Endothelial cell of umbilical vein (primary cell): Measurements from ENCODE around the gene PRDX4. TPM values are rescaled to one million over a fixed set of nuclear protein-coding genes. Genes with fewer than 3 reads are reported as not detected.

Experiments used
- BruUV-seq: library from RNA; stranded (reverse); fragments of 400-500 nt; replicated peaks from 2 replicates; lab custom pipeline; 2021; lab: Mats Ljungman, UMichigan
- CTCF ChIA-PET: fragments of 300-600, 350-600 bp; sonication (Branson Sonifier 250); formaldehyde crosslinking; loops from one replicate; lab custom pipeline; 2021; ENCODE audit warnings: antibody characterized with exemption, inconsistent platforms; lab: Charles Lee
- POLR2A ChIA-PET: fragments of 300-600, 350-600 bp; sonication (Branson Sonifier 250); formaldehyde crosslinking; loops from one replicate; lab custom pipeline; 2021; ENCODE audit warnings: antibody characterized with exemption, inconsistent platforms; lab: Charles Lee
- DNase-seq: peaks from one replicate; pipeline ENCODE4 v3.0.0-alpha.2; 2011; ENCODE audit warnings: low read depth, low spot score
- FAIRE-seq: peaks from 2 replicates; lab custom pipeline; 2011; peaks lifted over from hg19 to GRCh38; lab: Jason Lieb, UNC
- H2AFZ ChIP-seq: 2 replicates; pipeline ENCODE4 v1.6.0; 2012; ENCODE audit warnings: low read depth, low read length, control low read depth, inconsistent platforms
- H3K27ac ChIP-seq: 2 replicates; pipeline ENCODE4 v1.5.1; 2011; ENCODE audit warnings: low read depth, mild to moderate bottlenecking, control low read depth, low read length, moderate library complexity; ENCODE audit not compliant: insufficient read depth
- H3K27me3 ChIP-seq, 2 experiments: 2 replicates each; pipeline versions ENCODE4 v1.6.0 to v1.6.1; 2011; ENCODE audit warnings: low read length in 2 of 2, mixed read lengths in 1 of 2; ENCODE audit not compliant: control insufficient read depth in 2 of 2, insufficient read depth in 2 of 2
- H3K36me3 ChIP-seq, 2 experiments: 2 replicates in 1 of 2; 3 replicates in 1 of 2; pipeline ENCODE4 v1.5.1; 2011; ENCODE audit warnings: low read length in 2 of 2, mild to moderate bottlenecking in 1 of 2, moderate library complexity in 1 of 2; ENCODE audit not compliant: control insufficient read depth in 2 of 2, insufficient read depth in 2 of 2; ENCODE audit errors: extremely low read depth in 1 of 2
- H3K4me1 ChIP-seq: 3 replicates; pipeline ENCODE4 v1.5.1; 2011; ENCODE audit warnings: mild to moderate bottlenecking, low read length; ENCODE audit not compliant: control insufficient read depth, insufficient read depth; ENCODE audit errors: extremely low read depth
- H3K4me2 ChIP-seq: 2 replicates; pipeline ENCODE4 v1.6.1; 2011; ENCODE audit warnings: low read length, control low read depth, mixed read lengths; ENCODE audit not compliant: insufficient read depth
- H3K4me3 ChIP-seq, 3 experiments: fragments of 200-600 bp in 1 of 3; sonication (generic), shearing (Covaris generic) in 1 of 3; replicated peaks in 1 of 3; 2 replicates each; pipeline ENCODE4 v1.5.1; 2011 to 2016; ENCODE audit warnings: control low read depth in 3 of 3, low read length in 3 of 3, mild to moderate bottlenecking in 2 of 3, inconsistent platforms in 1 of 3, low read depth in 1 of 3, moderate library complexity in 1 of 3; ENCODE audit not compliant: insufficient read depth in 1 of 3
- H3K79me2 ChIP-seq: 2 replicates; pipeline ENCODE4 v1.6.0; 2012; ENCODE audit warnings: low read length, inconsistent platforms; ENCODE audit not compliant: control insufficient read depth, insufficient read depth
- H3K9ac ChIP-seq: replicated peaks from 2 replicates; pipeline ENCODE3; 2011; ENCODE audit warnings: low read length, control low read depth; ENCODE audit not compliant: insufficient read depth; ENCODE audit errors: extremely low read depth
- H3K9me1 ChIP-seq: replicated peaks from 3 replicates; pipeline ENCODE4 v1.6.0; 2011; ENCODE audit warnings: mild to moderate bottlenecking, low read length; ENCODE audit not compliant: control insufficient read depth, insufficient read depth; ENCODE audit errors: extremely low read depth
- H3K9me3 ChIP-seq: replicated peaks from 2 replicates; pipeline ENCODE4 v1.5.1; 2012; ENCODE audit warnings: low read length, inconsistent platforms; ENCODE audit not compliant: control insufficient read depth, insufficient read depth
- H4K20me1 ChIP-seq: replicated peaks from 2 replicates; pipeline ENCODE3; 2011; ENCODE audit warnings: mild to moderate bottlenecking, low read length; ENCODE audit not compliant: control insufficient read depth, insufficient read depth; ENCODE audit errors: extremely low read depth
- CTCF ChIP-seq, 2 donors: IDR thresholded peaks; 1 replicate in 1 of 2; 2 replicates in 1 of 2; pipeline ENCODE4 v1.5.1; 2011; ENCODE audit warnings: low read length in 2 of 2, mild to moderate bottlenecking in 2 of 2, moderate library complexity in 2 of 2, control low read depth in 1 of 2, inconsistent platforms in 1 of 2, low read depth in 1 of 2; ENCODE audit not compliant: insufficient read depth in 1 of 2; ENCODE audit errors: extremely low read depth in 1 of 2
- EZH2 ChIP-seq: IDR thresholded peaks from 2 replicates; pipeline ENCODE4 v1.6.1; 2012; ENCODE audit warnings: borderline replicate concordance, low read depth, mild to moderate bottlenecking, moderate library complexity, low read length, inconsistent platforms; ENCODE audit not compliant: severe bottlenecking
- FOS ChIP-seq: IDR thresholded peaks from 2 replicates; pipeline ENCODE4 v1.6.1; 2011; ENCODE audit warnings: mild to moderate bottlenecking, low read length, moderate library complexity, borderline replicate concordance; ENCODE audit not compliant: insufficient read depth
- GATA2 ChIP-seq: IDR thresholded peaks from 2 replicates; pipeline ENCODE4 v1.7.0; 2011; ENCODE audit warnings: low read depth, mild to moderate bottlenecking, moderate library complexity, mixed read lengths, low read length; ENCODE audit not compliant: insufficient read length, insufficient read depth
- JUN ChIP-seq: IDR thresholded peaks from 2 replicates; pipeline ENCODE4 v1.6.1; 2011; ENCODE audit warnings: borderline replicate concordance, low read depth; ENCODE audit not compliant: insufficient read length, insufficient read depth
- MAX ChIP-seq: IDR thresholded peaks from 2 replicates; pipeline ENCODE4 v1.6.1; 2011; ENCODE audit not compliant: insufficient read depth, insufficient read length
- MYC ChIP-seq: IDR thresholded peaks from one replicate; pipeline ENCODE4 v1.6.1; 2011; ENCODE audit warnings: mild to moderate bottlenecking, low read depth, low read length
- POLR2A ChIP-seq: IDR thresholded peaks from 2 replicates; pipeline ENCODE4 v1.6.1; 2012; ENCODE audit warnings: low read depth, mild to moderate bottlenecking, control low read depth, low read length
- POLR2AphosphoS5 ChIP-seq: IDR thresholded peaks from 2 replicates; pipeline ENCODE4 v1.6.1; 2012; ENCODE audit warnings: low read depth, mild to moderate bottlenecking, control low read depth, low read length, moderate library complexity; ENCODE audit not compliant: insufficient read depth
- dilution Hi-C: fragments of 300-500 bp; cut with MboI; formaldehyde crosslinking; loops from one replicate; pipeline ENCODE4 v1.15.0; 2019; ENCODE audit warnings: low sequenced_read_pairs; ENCODE audit not compliant: extremely low pct_ligation_motif_present
- intact Hi-C: fragments of 100-400 bp; cut with micrococcal nuclease; formaldehyde crosslinking; loops from one replicate; pipeline ENCODE4 v1.10.0; 2022
- polyA plus RNA-seq, 4 experiments: library from polyadenylated mRNA; depleted of rRNA in 3 of 4; stranded (reverse) in 3 of 4; unstranded in 1 of 4; fragments of >200 nt; gene quantifications; 2 replicates each; pipeline versions ENCODE4 v1.2.1 to v1.2.3, GENCODE V29; 2011 to 2012; ENCODE audit warnings: missing spikeins in 1 of 4
- total RNA-seq: library from RNA; stranded (reverse); gene quantifications from 2 replicates; pipeline ENCODE4 v1.2.3, GENCODE V29; 2021

Gene PRDX4
- total and polyA plus RNA-seq, 2 donors (not counting 3 experiments of a cell fraction or from before 2014, with no cell fraction given): 144 to 145 TPM

- H3K4me2 ChIP-seq: no peak overlapping the region
- TF ChIP-seq POLR2AphosphoS5: no peak
- no peak for TF ChIP-seq EZH2
- TF ChIP-seq MAX: no peak
- no peak for TF ChIP-seq CTCF (IDR thresholded peaks at IDR 0.05; ENCODE audit: extremely low read depth in 1 of 2, insufficient read depth in 1 of 2, low read depth in 1 of 2, low read length in 2 of 2)
- TF ChIP-seq POLR2A: no peak
- TF ChIP-seq GATA2: no peak
- no peak for TF ChIP-seq JUN
- TF ChIP-seq FOS: no peak
- TF ChIP-seq MYC: no peak
- no peak overlapping the region for H2AFZ ChIP-seq
- H3K9me1 ChIP-seq: no peaks in the 10 kb centered on the region
- peaks cover 10% of the 10 kb centered on the region for H3K4me1 ChIP-seq
- dilution Hi-C loops: no loop called here
- no peaks in the 10 kb centered on the region for H3K36me3 ChIP-seq
- BruUV-seq: no TSS peak
- ChIA-PET CTCF (interaction anchor here (1.0 to 1.7 kb wide), 2 partner anchors 50 to 169 kb away, joined by 3 to 7 read pairs; partner anchors contain the start of gene SAT1), POLR2A (no interaction called here)
- H3K27me3 ChIP-seq: no peaks in the 10 kb centered on the region
- no peak for DNase-seq
- no peak overlapping the region for H3K4me3 ChIP-seq
- H3K27ac ChIP-seq: no peak overlapping the region
- H3K9me3 ChIP-seq: no peaks in the 10 kb centered on the region
- no peak overlapping the region for H3K9ac ChIP-seq
- peaks cover 47% of the 10 kb centered on the region for H3K79me2 ChIP-seq
- intact Hi-C loops: no loop called here
- no peaks in the 10 kb centered on the region for H4K20me1 ChIP-seq
- FAIRE-seq: no peak
Observed at GRCh38 chrX:23732704-23733103, 65.4 kb downstream of the PRDX4 start.

Other genes starting within 250 kb of the PRDX4 start
- 83.1 and 88.5 TPM in 2 replicates for gene ACOT9, start 75.8 kb downstream of the PRDX4 start, total RNA-seq
- 37.5 and 38.4 TPM in 2 replicates for gene ACOT9, start 75.8 kb downstream of the PRDX4 start, polyA plus RNA-seq
- gene SAT1, start 115.7 kb downstream of the PRDX4 start, total RNA-seq: 256 and 289 TPM in 2 replicates
- gene SAT1, start 115.7 kb downstream of the PRDX4 start, polyA plus RNA-seq: 264 and 526 TPM in 2 replicates
- 20.9 and 24.3 TPM in 2 replicates for gene APOO, start 240.4 kb downstream of the PRDX4 start, total RNA-seq
- gene APOO, start 240.4 kb downstream of the PRDX4 start, polyA plus RNA-seq: 7.6 and 9.8 TPM in 2 replicates
- gene CXorf58, start 240.5 kb downstream of the PRDX4 start, total RNA-seq: not detected in 2 replicates
- gene CXorf58, start 240.5 kb downstream of the PRDX4 start, polyA plus RNA-seq: not detected in 2 replicates